ENCODE measurements around the gene ZBTB43.

- TF ChIP-seq POLR2AphosphoS5 (IDR thresholded peaks at IDR 0.05) (no peak), EP300 (IDR thresholded peaks at IDR 0.05) (no peak)
- TF ChIP-seq, protein P1, sequence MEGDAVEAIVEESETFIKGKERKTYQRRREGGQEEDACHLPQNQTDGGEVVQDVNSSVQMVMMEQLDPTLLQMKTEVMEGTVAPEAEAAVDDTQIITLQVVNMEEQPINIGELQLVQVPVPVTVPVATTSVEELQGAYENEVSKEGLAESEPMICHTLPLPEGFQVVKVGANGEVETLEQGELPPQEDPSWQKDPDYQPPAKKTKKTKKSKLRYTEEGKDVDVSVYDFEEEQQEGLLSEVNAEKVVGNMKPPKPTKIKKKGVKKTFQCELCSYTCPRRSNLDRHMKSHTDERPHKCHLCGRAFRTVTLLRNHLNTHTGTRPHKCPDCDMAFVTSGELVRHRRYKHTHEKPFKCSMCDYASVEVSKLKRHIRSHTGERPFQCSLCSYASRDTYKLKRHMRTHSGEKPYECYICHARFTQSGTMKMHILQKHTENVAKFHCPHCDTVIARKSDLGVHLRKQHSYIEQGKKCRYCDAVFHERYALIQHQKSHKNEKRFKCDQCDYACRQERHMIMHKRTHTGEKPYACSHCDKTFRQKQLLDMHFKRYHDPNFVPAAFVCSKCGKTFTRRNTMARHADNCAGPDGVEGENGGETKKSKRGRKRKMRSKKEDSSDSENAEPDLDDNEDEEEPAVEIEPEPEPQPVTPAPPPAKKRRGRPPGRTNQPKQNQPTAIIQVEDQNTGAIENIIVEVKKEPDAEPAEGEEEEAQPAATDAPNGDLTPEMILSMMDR (IDR thresholded peaks at IDR 0.05) = no peak
These were observed 20.9 kb upstream of the ZBTB43 start for GRCh38 chr9:126783949-126784348.

All from esophagus muscularis mucosa (tissue), 4 donors.